ENCODE results near the gene PPP1R12C.
"Not testable (repeated sequence)": the region's sequence is repeated elsewhere in the genome, so short reads cannot be mapped to it uniquely, and the experiment has no call there.

The PPP1R12C gene
- total RNA-seq, result 115 reads per million, percentile 85 among the genes with 10 or more reads in this experiment

- DNase-seq, result no peak
Measured at GRCh38 chr19:55116859-55117662, at the start of gene PPP1R12C. Gene PPP1R12C, minus strand, starts transcription at chr19:55117637. Its CDS starts 94 bp downstream, at chr19:55117543.

GRCh38 chr19:55166530-55167268, 49.3 kb upstream of the PPP1R12C start, which contains the start of gene DNAAF3:
Gene DNAAF3, minus strand, starts transcription at chr19:55166613. Its CDS starts 200 bp downstream, at chr19:55166413.
- peak; percentile 30 for DNase-seq

- peak; percentile 27 for DNase-seq
Measured at GRCh38 chr19:55165952-55166529, 48.6 kb upstream of the PPP1R12C start.

- no peak for DNase-seq
Measured at GRCh38 chr19:55161571-55162322, 44.3 kb upstream of the PPP1R12C start.

- DNase-seq, result no peak
Measured at GRCh38 chr19:55160986-55161365, 43.5 kb upstream of the PPP1R12C start.

GRCh38 chr19:55160128-55160985, 42.9 kb upstream of the PPP1R12C start:
- DNase-seq, result peak; percentile 71

GRCh38 chr19:55158848-55159749, 41.7 kb upstream of the PPP1R12C start:
- DNase-seq, result no peak

- no peak for DNase-seq
Measured at GRCh38 chr19:55158423-55158822, 41.0 kb upstream of the PPP1R12C start.

GRCh38 chr19:55157064-55157908, 39.8 kb upstream of the PPP1R12C start, which contains the start of gene TNNI3:
Gene TNNI3, minus strand, starts transcription at chr19:55157732. Its CDS starts 143 bp downstream, at chr19:55157589.
- no peak for DNase-seq

- no peak for DNase-seq
Measured at GRCh38 chr19:55156202-55157063, 39.0 kb upstream of the PPP1R12C start.

GRCh38 chr19:55155784-55156183, 38.3 kb upstream of the PPP1R12C start:
- DNase-seq, result not testable (repeated sequence)

- no peak for DNase-seq
Measured at GRCh38 chr19:55153652-55154264, 36.3 kb upstream of the PPP1R12C start.

GRCh38 chr19:55152017-55152416, 34.6 kb upstream of the PPP1R12C start:
- DNase-seq, result no peak

- DNase-seq, result no peak
Measured at GRCh38 chr19:55149078-55150003, 31.9 kb upstream of the PPP1R12C start, which contains the start of gene TNNT1. Gene TNNT1, minus strand, starts transcription at chr19:55149206. Its CDS starts 2,049 bp downstream, at chr19:55147157.

- DNase-seq, result no peak
Measured at GRCh38 chr19:55147545-55148251, 30.3 kb upstream of the PPP1R12C start.

- no peak for DNase-seq
Measured at GRCh38 chr19:55146705-55147273, 29.4 kb upstream of the PPP1R12C start.
